Spleen (tissue), 11 donors: Measurements from ENCODE around the gene UST. TPM values are rescaled to one million over a fixed set of nuclear protein-coding genes. Genes with fewer than 3 reads are reported as not detected.

ENCODE experiments used
- DNase-seq: peaks from one replicate; pipeline ENCODE4 v3.0.0-alpha.2; 2020
- H3K27ac ChIP-seq, 8 donors: fragments of 200-600 bp; sonication (generic) in 7 of 8; 1 replicate in 4 of 8; 2 replicates in 4 of 8; pipeline versions ENCODE4 v1.5.0 to v1.8.0; 2016 to 2021; ENCODE audit warnings: inconsistent platforms in 4 of 8, mild to moderate bottlenecking in 4 of 8, moderate library complexity in 1 of 8
- H3K27me3 ChIP-seq, 7 donors: fragments of 200-600 bp; sonication (generic) in 6 of 7; replicated peaks in 1 of 7; 1 replicate in 4 of 7; 2 replicates in 3 of 7; pipeline versions ENCODE4 v1.5.0 to v1.8.0; 2016 to 2021; ENCODE audit warnings: inconsistent platforms in 3 of 7, mild to moderate bottlenecking in 1 of 7
- H3K36me3 ChIP-seq, 6 donors: fragments of 200-600 bp; sonication (generic) in 5 of 6; 1 replicate in 4 of 6; 2 replicates in 2 of 6; pipeline versions ENCODE4 v1.5.0 to v1.8.0; 2016 to 2021; ENCODE audit warnings: inconsistent platforms in 2 of 6
- H3K4me1 ChIP-seq, 6 donors: fragments of 200-600 bp; sonication (generic) in 5 of 6; 1 replicate in 3 of 6; 2 replicates in 3 of 6; pipeline versions ENCODE4 v1.5.0 to v1.8.0; 2016 to 2021; ENCODE audit warnings: inconsistent platforms in 3 of 6
- H3K4me3 ChIP-seq, 8 donors: fragments of 200-600 bp; sonication (generic) in 7 of 8; 1 replicate in 4 of 8; 2 replicates in 4 of 8; pipeline versions ENCODE4 v1.5.0 to v1.8.0; 2016 to 2021; ENCODE audit warnings: inconsistent platforms in 4 of 8, mild to moderate bottlenecking in 4 of 8, moderate library complexity in 2 of 8
- H3K9me3 ChIP-seq, 8 donors: fragments of 200-600 bp; sonication (generic) in 7 of 8; 1 replicate in 4 of 8; 2 replicates in 4 of 8; pipeline versions ENCODE4 v1.5.0 to v1.8.0; 2016 to 2021; ENCODE audit warnings: inconsistent platforms in 4 of 8
- POLR2A ChIP-seq, 3 donors: fragments of 450-650 bp; IDR thresholded peaks; one replicate each; pipeline ENCODE4 v1.5.1; 2017; ENCODE audit warnings: antibody characterized with exemption in 3 of 3, mild to moderate bottlenecking in 1 of 3
- POLR2AphosphoS5 ChIP-seq, 3 donors: sonication (generic); formaldehyde crosslinking; IDR thresholded peaks; one replicate each; pipeline ENCODE4 v1.5.1; 2017; ENCODE audit warnings: antibody characterized with exemption in 3 of 3
- WGBS, 5 donors: extraction: QIAGEN DNeasy Blood & Tissue Kit in 3 of 5; methylation state at CpG; one replicate each; pipeline versions ENCODE4 v1.1.5 to v1.1.7; 2013 to 2018; 5-methylcytosine and 5-hydroxymethylcytosine counted together
- intact Hi-C: fragments of 100-400 bp; cut with DNase I; formaldehyde crosslinking; loops from one replicate; pipeline ENCODE4 v1.15.0; 2023; ENCODE audit warnings: low total_unique reads
- polyA plus RNA-seq, 3 donors: library from polyadenylated mRNA; stranded (reverse); fragments of 200-250 nt; gene quantifications; one replicate each; pipeline ENCODE4 v1.2.1, GENCODE V29; 2013
- total RNA-seq, 7 donors: library from RNA; depleted of rRNA in 3 of 7; stranded (reverse); fragments of >200 nt in 3 of 7; fragmentation: NEBNext Ultra II Directional in 4 of 7; extraction: Animal tissue kit (Norgen Biotek cat#: 25700) in 4 of 7; gene quantifications; one replicate each; pipeline versions ENCODE4 v1.1.0 to v1.2.1, GENCODE V29; 2016 to 2021
- TF ChIP-seq, protein P1 (sequence below), 11 experiments: fragments of 200-600 bp in 7 of 11; fragments of 450-650 bp in 4 of 11; sonication (generic) in 4 of 11; IDR thresholded peaks in 8 of 11; conservative IDR thresholded peaks in 3 of 11; 1 replicate in 7 of 11; 2 replicates in 4 of 11; pipeline versions ENCODE4 v1.4.0 to v1.8.0; 2016 to 2021; ENCODE audit warnings: antibody characterized with exemption in 11 of 11, inconsistent platforms in 4 of 11, mild to moderate bottlenecking in 1 of 11
- donor health status: healthy with polysubstance abuse.
- donor health status: DM: no; HTN: no; CAD: no; lungs with moderate emphysema.
- donor health status: DM: no; HTN: no; CAD: no.
- donor health status: Bipolar disorder and iron deficiency.
- donor health status: healthy.
- donor health status: DM: no; HTN: no; CAD: no.
- donor health status: DM: yes; HTN: yes; CAD: no.

The UST gene
- total and polyA plus RNA-seq, 10 donors: 6.4 to 26.8 (median 14.4) TPM

DNA sequence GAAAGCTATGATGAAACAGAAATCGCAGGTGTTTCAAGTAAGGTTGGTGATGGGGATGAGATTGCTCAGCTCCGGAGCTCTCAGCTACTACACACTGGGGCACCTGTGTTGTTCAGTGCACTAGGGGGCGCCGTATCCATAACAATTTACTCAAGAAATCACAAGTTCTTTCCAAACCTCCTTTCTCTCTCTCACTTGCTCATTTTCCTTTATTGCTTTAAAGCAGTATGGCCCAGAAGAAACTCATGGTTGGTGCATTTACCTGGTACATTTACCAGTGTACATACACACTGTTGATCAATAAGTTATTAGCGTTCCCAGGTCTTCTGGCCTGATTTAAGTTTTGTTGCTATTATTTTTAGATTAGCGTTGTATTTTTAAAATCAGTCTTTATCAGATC is 335.5 kb downstream of the UST start:
- Histone ChIP-seq H3K36me3 (peaks cover 0 to 6% (median 0%) of the 10 kb centered on the region in 6 donors), H3K4me3 (no peak overlapping the region), H3K27me3 (no peaks in the 10 kb centered on the region), H3K9me3 (no peaks in the 10 kb centered on the region), H3K27ac (no peak overlapping the region), H3K4me1 (peaks cover 0 to 39% (median 17%) of the 10 kb centered on the region in 6 donors)
- no peak for TF ChIP-seq POLR2A (IDR thresholded peaks at IDR 0.05)
- TF ChIP-seq, protein P1, sequence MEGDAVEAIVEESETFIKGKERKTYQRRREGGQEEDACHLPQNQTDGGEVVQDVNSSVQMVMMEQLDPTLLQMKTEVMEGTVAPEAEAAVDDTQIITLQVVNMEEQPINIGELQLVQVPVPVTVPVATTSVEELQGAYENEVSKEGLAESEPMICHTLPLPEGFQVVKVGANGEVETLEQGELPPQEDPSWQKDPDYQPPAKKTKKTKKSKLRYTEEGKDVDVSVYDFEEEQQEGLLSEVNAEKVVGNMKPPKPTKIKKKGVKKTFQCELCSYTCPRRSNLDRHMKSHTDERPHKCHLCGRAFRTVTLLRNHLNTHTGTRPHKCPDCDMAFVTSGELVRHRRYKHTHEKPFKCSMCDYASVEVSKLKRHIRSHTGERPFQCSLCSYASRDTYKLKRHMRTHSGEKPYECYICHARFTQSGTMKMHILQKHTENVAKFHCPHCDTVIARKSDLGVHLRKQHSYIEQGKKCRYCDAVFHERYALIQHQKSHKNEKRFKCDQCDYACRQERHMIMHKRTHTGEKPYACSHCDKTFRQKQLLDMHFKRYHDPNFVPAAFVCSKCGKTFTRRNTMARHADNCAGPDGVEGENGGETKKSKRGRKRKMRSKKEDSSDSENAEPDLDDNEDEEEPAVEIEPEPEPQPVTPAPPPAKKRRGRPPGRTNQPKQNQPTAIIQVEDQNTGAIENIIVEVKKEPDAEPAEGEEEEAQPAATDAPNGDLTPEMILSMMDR (IDR thresholded peaks at IDR 0.05 in 8 of 11, conservative IDR thresholded peaks at IDR 0.05 in 3 of 11): peak; percentile 67 to 91 (median 82)
- peak in 1 of 3 donors; percentile 25 for TF ChIP-seq POLR2AphosphoS5 (IDR thresholded peaks at IDR 0.05)
- intact Hi-C loops: loop anchor here (10.0 kb wide), 1 partner anchor 432 kb away; no protein-coding TSS in a partner anchor
- DNase-seq: peak; percentile 87
- WGBS, 5 donors: 29 to 36% (median 31%) methylated on average over 6 of the region's 6 CpGs

DNA sequence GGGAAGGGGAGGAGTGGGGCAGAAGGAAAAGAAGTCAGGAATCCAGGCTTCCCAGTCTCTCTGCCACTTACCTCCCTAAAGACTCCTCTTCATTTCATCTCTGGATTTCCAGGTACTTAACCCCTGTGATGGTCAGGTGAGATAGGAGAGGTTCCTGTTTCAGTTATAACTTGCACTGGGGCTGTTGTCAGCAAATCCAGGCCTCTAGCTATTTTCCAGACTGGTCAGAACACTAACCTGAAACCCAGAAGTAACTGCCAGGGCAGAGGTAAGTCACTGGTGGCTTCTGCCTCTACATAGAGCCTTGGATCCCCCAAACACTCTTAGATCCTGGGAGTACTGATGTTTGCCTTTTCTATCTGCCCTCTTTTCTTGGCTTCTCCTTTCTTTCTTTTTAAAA is 337.2 kb downstream of the UST start:
- H3K36me3 ChIP-seq: no peaks in the 10 kb centered on the region
- intact Hi-C loops: loop anchor here (10.0 kb wide), 1 partner anchor 431 kb away; no protein-coding TSS in a partner anchor

DNA sequence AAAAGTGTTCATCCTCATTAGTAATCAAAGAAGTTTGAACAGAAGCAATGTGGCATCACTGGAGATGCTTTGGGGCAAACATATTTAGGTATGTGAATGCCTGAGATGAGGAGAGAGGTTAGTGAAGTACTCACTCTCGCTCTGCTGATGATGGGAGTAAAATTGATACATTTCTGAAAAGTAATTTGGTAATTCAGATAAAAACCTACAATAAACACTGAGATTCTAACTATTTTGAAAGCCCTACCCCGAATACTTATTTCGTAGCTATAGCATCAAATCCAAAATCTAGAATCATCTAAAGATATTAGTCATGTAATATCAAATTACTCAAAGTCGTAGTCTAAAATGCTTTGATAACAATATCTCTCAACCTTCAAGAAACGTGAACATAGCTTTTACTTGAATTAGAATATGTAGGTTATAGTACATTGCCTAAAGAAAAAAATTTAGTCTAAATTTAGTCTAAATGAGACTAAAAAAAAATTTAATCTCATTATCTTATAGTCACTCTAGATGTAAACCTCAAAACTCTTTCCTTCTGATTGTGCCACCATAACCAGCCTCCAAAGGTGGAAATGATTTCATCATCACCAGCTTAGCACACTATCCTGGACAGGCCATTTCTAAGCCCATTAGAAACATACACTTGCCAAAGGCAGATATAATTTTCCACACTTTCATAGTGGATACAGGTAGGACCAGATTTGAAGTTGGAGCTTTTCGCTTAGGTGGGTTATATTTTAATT is 338.2 kb downstream of the UST start:
- no peaks in the 10 kb centered on the region for H3K9me3 ChIP-seq
- intact Hi-C loops: loop anchor here (10.0 kb wide), 1 partner anchor 430 kb away; no protein-coding TSS in a partner anchor
- no peak overlapping the region for H3K27ac ChIP-seq
- no peak overlapping the region for H3K4me3 ChIP-seq
- H3K36me3 ChIP-seq: no peaks in the 10 kb centered on the region
- H3K27me3 ChIP-seq: no peaks in the 10 kb centered on the region
- H3K4me1 ChIP-seq: peaks cover 0 to 30% (median 12%) of the 10 kb centered on the region in 6 donors
- 86 to 92% (median 89%) methylated on average over 6 of the region's 6 CpGs for WGBS, 5 donors
- no peak for DNase-seq
- TF ChIP-seq POLR2AphosphoS5 (IDR thresholded peaks at IDR 0.05) (no peak), POLR2A (IDR thresholded peaks at IDR 0.05) (no peak)
- TF ChIP-seq, protein P1 (IDR thresholded peaks at IDR 0.05 in 8 of 11, conservative IDR thresholded peaks at IDR 0.05 in 3 of 11): no peak

More for the DNA sequence above, 337.2 kb downstream of the UST start:
- no peak for TF ChIP-seq POLR2A (IDR thresholded peaks at IDR 0.05)
- TF ChIP-seq, protein P1 (IDR thresholded peaks at IDR 0.05 in 8 of 11, conservative IDR thresholded peaks at IDR 0.05 in 3 of 11): no peak
- TF ChIP-seq POLR2AphosphoS5 (IDR thresholded peaks at IDR 0.05): no peak
- Histone ChIP-seq H3K27ac (no peak overlapping the region), H3K4me3 (no peak overlapping the region), H3K27me3 (no peaks in the 10 kb centered on the region), H3K9me3 (no peaks in the 10 kb centered on the region), H3K4me1 (peaks cover 0 to 39% (median 16%) of the 10 kb centered on the region in 6 donors)
- no peak for DNase-seq

DNA sequence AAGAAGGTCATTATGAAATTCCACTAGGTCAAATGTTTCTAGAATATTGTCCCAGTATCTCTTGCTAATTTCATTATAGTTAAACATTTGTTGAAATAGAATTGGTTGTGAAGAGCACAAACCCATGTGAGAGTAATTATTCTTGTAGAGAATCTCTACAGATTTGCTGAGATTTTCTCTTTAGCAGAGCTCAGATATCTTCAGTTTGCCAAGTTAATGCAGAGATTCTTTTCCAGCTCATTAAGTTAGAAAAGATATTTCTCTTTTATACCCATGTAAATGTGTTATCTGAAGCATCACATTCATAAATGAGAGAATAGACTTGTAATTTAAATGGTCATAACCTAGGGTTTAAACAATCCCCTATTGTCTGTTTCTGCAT is 338.7 kb downstream of the UST start:
- H3K27ac ChIP-seq: no peak overlapping the region
- intact Hi-C loops: loop anchor here (10.0 kb wide), 1 partner anchor 429 kb away; no protein-coding TSS in a partner anchor
- no peaks in the 10 kb centered on the region for H3K36me3 ChIP-seq
- H3K4me1 ChIP-seq: peaks cover 0 to 26% (median 11%) of the 10 kb centered on the region in 6 donors
- H3K4me3 ChIP-seq: no peak overlapping the region
- no peaks in the 10 kb centered on the region for H3K9me3 ChIP-seq
- TF ChIP-seq, protein P1 (IDR thresholded peaks at IDR 0.05 in 8 of 11, conservative IDR thresholded peaks at IDR 0.05 in 3 of 11): no peak
- TF ChIP-seq POLR2AphosphoS5 (IDR thresholded peaks at IDR 0.05): no peak
- no peak for TF ChIP-seq POLR2A (IDR thresholded peaks at IDR 0.05)
- DNase-seq: no peak
- H3K27me3 ChIP-seq: no peaks in the 10 kb centered on the region
